GM19193 (cell line): ENCODE measurements around the gene GAS7.

Experiments
- POLR2A ChIP-seq: IDR thresholded peaks from 4 replicates; pipeline ENCODE4 v1.6.1; 2011; ENCODE audit not compliant: insufficient read depth, insufficient read length; ENCODE audit errors: extremely low read depth

The GAS7 gene

DNA sequence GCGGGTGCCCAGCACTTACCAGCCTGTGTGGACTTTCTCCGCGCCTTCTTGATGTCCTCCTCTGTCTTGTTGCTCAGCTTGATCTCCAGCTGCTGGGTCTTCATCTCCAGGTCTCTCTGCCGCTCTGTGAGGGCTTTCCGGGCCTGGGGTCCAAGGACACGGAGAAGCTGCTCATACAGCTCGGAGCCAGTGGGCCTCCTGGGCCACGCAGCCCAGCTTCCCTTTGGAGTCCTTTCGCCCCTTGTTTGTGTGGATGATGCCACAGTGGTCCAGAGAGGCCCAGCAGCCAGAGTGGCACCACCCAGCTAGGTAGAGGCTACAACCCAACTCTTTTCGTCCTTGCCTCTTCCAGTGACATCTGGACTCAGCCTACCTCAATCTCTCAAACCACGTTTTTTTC, 272.9 kb downstream of the GAS7 start:
- TF ChIP-seq POLR2A: no peak

DNA sequence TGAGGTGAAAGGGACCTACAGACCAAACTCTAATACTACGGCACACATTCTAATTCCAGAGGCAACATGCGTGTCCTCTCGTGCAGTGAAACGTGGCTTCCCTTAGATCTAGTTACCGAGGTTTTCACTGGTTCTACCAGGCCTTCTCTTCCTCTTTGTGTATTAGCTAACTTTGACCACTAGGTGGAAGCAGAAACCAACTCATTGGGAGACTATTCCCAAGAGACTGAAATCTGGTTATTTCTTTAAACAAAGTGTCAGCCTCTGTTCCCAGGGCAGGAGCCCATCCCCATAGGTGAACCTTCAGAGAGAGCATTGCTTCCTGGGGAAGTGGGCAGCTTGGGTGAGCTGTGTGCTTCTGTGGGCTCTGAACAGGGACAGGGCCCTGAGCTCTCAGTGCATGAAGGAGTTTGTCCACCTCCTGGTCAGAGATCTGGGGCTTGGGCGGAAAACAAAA, 273.6 kb downstream of the GAS7 start:
- TF ChIP-seq POLR2A: no peak

DNA sequence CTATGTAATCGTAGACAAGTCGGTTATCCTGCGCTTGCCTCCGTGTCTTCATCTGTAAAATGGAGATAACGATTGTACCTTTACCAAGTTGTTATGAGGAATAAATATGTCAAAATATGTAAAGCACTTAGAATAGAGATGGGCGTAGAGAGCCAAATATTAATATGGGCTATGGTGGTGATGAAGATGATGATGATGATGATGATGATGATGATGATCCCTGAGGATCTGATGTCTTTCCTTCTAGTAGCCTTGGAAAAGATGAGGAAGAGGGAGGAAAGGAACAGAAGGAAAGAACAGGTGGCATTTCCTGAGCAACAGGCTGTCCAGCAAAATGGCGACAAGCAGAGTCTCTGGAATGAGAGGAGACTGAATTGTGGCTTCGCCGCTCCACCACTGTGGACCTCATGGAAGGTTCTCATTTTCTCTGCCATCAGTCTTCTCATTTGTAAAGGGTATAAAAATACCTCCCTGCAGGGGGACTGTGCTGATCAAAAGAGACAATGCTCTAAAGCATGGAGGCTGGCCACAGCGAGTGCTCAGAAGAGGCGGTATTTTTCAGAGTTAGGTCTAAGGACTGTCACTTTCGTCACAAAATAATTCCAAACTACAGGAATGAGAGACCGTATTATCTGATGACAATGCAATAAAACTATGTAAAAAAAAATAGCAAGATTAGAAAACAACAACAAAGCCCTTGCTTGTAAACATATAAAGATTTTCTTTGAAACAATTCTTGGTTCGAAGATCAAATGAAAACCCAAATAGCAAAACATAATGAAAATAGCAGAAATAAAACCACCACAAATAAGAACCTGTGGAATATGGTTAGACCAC, 276.2 kb downstream of the GAS7 start:
- TF ChIP-seq POLR2A: no peak

DNA sequence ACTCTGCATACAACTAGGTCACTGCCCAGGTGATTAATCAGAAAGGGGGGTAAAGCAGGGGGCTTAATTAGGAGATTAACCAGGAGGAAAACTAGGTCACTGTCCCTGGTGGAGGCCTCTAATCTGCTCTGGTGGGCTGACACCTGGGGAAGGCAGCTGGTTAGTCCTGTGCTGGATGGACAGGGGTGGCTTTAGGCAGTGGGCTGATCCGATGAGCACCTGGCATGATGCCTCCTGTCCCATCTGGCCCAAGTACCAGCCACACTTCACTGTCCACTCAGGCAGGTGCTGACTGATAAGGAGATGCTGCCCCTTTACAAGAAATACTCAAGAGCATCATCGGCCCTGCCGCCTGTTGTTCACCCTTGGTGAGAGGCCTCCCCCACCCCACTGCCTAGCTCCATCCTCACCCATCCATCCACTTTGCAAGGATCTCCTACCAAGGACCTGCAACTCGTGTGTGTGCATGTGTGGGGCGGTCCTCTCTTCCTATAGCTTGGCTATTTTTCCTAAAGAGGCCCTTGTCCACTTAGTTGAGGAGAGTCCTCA, 279.5 kb downstream of the GAS7 start:
- TF ChIP-seq POLR2A: no peak

DNA sequence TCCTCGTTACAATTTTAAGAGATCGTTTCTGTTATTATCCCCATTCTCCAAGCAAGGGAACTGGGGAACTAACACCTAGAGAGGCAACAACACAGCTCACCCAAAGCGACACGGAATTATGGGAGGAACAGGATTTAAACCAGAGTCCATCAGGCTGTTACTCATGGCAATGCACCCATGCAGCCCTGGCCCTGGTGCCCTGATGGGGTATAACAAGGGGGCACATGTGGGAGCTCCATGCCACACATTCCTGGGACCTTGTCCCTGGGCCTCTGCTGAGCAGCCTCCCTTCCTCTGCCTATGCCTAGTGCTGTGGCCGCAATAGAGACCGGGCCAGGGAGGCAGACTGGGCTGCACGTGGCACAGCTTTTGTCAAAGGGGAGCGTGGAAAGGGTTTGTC, 280.1 kb downstream of the GAS7 start:
- TF ChIP-seq POLR2A: no peak

DNA sequence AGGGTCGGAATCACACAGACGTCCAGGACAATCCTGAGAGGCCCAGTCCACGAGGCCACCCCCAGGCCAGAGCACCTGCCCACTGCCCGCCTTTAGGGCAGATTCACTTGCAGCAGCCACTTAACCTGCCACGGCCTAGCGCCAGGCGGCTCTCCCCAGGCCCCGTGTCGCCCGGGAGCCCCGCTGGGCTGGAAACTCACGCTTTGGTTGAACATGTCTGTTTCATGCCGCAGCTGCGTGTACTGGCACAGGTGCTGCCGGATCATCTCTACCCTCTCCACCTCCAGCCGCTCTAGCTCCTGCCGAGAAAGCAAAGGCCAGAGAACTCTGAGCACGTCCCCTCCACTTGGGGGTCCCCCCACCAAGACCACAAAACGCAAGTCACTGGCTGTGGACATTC, 280.6 kb downstream of the GAS7 start:
- TF ChIP-seq POLR2A: no peak

DNA sequence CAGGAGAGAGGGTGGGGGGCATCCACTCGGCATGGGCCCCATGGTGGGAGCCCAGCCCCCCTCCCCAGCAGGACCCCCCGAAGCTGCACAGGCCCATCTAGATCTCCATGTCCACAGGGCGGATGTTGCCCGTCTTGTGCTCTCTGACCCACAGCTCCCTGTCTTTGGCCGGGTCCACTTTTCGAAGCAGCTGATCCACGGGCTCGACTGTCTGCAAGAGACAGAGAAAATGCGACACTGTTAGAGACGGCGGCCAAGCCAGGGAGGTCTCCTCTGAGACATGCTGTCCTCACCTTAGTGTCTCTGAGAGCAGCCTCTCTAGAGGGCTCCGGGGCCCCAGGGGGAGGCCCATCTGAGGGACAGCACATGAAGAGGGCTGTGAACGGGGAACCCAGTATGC, 281.3 kb downstream of the GAS7 start:
- no peak for TF ChIP-seq POLR2A

DNA sequence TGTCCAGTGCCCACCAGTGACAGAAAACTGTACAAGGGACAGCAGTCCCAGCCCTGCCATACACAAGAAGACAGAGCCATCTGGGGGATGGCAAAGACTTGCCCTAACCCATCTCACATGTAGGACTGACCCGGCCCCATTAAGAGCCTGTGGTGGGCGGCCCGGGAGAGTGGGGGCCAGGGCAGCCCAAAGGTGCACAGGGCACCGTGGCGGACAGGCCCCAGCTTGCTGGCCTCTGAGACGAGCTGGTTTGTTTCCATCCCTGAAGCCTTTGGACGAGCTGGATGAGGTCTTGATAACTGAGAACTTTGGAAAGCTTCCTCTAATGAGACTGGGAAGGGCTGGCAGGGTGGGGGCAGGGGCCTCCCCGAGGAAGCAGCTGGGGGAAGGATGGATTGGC, 282.3 kb downstream of the GAS7 start:
- no peak for TF ChIP-seq POLR2A

DNA sequence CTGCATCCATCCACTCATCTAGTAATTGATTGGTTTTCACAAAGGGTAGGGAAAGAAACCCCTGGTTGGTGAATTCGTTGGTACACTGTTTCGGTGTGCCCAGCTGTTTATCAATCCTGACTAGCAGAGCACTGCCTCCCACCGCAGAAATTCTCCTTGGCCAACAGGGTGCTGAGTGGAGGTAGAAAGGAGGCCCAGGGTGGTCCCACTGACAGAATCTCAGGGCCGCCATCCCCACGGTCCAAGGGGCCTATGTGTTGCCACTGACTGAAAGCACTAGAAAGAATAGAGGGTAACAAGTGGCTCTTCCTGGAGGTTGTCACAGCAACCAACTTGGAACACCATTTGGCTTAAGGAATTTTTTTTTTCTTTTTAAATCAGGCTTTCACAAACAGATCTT, 284.9 kb downstream of the GAS7 start:
- TF ChIP-seq POLR2A: no peak

DNA sequence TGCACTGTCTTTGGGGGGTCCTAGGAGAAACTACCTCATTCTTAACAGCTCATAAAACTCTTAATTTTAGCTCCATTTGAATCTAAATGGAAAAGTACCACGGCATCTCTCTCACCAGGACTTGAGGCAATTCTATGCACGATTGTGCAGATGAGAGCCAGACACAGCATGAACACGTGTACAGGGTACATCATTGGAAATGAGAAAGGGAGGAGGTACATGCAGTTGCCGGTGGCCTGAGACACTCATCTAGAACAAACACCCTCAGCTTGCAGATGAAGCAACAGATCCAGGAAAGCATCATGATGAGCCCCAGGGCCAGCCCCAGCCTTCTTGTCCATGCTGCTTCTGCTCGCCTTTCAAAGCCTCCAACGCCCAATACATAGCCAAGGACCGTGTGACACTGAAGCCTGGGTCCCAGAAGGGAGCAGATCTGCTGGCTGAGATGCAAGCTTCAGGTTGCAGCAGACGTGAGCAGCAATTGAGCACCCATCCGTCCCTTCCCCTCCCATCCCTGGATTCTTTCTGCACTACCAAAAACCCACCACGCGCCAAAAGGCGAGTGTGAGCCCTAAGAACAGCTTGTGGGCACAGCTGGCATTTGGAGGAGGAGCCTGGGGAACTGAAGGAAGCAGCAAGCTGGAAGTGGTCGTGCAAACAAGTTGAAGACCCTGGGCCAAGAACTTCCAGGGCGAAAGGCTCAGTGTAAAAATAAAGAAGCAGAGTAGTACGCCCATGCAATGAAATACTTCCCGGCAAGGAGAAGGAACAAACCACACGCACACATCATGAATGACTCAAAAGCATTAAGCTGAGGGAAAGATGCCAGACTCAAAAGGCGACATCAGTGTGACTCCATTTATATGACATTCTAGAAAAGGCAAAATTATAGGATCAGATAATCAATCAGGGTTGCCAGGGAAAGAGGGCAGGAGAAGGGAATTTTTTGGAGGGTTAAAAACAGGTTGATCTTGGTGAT, 286.0 kb downstream of the GAS7 start:
- no peak for TF ChIP-seq POLR2A

DNA sequence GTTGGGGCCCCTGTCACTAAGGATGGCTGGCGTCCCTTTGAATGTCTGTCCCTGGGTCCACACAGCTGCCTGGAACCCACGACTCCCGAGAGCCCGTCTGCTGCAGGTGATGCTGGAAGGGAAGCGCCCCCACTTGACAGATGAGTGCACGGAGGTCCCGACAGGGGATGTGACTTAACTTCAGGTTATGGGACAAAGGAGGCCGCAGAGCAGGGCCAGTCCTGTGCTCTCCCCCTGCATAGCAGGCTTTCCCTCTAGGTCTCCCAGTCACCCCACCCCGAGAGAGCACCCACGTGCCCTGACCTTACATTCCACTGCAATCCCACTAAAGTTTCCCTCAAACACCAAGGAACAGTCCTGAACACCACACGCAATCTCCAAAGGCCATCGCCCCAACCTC, 287.3 kb downstream of the GAS7 start:
- no peak for TF ChIP-seq POLR2A

DNA sequence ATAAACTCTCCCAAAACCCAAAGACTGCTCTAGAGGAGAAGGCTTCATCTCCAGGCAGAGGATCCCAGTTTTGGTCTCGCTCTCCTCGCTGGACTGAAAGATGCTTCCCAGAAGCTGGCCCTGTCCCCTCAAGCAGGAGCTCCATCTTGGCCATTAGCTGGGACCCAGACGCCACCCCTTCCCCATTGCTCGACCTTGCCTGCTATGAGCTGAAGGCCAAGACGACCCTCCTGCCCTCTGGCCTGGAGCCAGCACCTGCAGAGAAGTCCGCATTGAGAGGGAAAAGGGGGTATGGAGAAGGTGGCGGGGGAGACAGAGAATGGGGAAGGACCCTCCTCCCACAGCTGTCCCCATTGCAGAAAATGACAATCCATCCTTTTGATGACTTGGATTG, 289.8 kb downstream of the GAS7 start:
- TF ChIP-seq POLR2A: no peak

DNA sequence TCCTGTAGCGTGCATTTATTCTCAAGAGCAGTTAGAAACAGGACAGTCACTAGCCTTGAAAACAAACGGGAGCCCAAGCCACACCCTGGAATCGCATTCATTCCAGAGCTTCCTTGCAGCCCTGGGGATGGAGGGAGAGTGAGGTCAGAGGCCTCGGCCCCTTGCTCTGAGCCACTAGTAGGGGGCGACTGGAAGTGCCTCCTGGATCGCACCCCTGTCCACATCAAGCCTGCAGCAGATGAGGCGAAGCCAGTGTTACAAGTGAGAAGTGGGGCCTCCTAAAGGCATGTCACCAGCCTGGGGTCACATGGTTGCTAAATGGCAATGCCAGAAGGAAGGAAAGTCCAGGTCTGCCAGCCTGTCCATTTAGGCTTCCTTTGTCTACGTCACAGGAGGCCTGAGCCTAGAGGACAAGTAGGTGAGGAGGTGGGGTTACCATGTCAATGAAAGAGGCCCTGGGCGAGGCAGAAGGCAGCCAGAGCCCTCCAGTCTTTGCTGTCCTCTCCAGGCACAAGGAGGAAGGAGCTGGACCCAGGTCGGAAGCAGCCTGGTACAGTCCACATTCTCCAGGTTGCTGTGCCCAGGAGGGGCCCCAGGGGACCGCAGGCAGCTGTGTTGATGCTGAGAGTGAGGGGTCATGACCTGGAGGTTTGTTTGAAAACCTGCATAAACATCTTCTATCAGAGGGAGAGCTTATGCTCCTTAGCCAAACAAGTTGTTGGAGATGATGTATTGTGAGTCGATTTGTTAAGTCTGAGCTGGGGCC, 290.3 kb downstream of the GAS7 start:
- TF ChIP-seq POLR2A: no peak

DNA sequence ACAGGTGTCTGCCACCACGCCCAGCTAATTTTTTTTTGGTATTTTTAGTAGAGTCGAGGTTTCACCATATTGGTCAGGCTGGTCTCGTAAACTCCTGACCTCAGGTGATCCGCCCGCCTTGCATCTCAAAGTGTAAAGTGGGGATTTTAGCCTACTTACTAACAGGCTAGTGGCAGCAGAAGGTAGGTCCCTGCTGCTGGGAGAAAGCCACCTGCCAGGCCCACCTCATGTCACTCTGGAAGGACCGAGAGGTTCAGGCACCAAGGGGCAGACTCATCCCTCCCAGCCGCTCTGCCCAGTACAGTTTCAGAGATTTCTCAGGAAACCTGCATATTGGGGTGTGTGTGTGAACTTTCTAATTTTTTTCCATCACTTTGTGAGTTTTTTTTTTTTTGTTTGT, 291.3 kb downstream of the GAS7 start:
- no peak for TF ChIP-seq POLR2A

DNA sequence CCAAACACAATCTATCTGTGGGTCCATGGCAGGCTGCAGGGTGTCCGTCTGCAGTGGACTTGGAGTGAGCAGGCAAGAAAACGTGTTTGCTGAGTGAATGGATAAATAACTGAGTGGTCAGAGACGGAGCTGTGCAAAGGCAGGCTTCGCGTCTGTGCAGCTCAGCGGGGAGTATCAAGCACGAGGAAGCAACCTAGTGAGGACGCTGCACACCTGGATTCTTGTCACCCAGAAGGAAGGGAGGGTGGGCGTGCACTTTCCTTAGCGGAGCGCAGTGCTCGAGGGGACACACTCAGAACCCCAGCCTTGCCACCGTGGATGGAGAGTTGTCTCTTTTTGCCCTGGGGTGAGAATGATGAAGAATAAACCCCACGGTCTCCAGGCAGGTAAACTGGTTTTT, 291.8 kb downstream of the GAS7 start:
- no peak for TF ChIP-seq POLR2A
